GM23338 (cell line): ENCODE data around the gene TRAPPC2B. TPM values are rescaled to one million over a fixed set of nuclear protein-coding genes. Genes with fewer than 3 reads are reported as not detected.
A peak's percentile ranks its signal among the peaks of the same experiment; 100 is the strongest.

Source experiments
- ATAC-seq: fragments of 200-7000 bp; cut with Tn5 transposase; 3 replicates; pipeline ENCODE4 v1.9.1; 2020
- DNase-seq: peaks from one replicate; pipeline ENCODE4 v3.0.0-alpha.2; 2015; ENCODE audit warnings: low spot score
- H2AFZ ChIP-seq: fragments of 200-600 bp; sonication (generic); 2 replicates; pipeline ENCODE4 v1.8.0; 2016; ENCODE audit warnings: antibody characterized with exemption, mild to moderate bottlenecking, moderate library complexity
- H3F3A ChIP-seq: fragments of 200-600 bp; sonication (generic); replicated peaks from 2 replicates; pipeline ENCODE4 v1.8.0; 2017; ENCODE audit warnings: antibody characterized with exemption, mixed run types, low read depth
- H3K27ac ChIP-seq: fragments of 200-600 bp; sonication (generic); 2 replicates; pipeline ENCODE4 v1.6.1; 2016; ENCODE audit warnings: low read depth
- H3K27me3 ChIP-seq: fragments of 200-600 bp; sonication (generic); 2 replicates; pipeline ENCODE4 v1.8.0; 2016; ENCODE audit warnings: mild to moderate bottlenecking, mixed run types, moderate library complexity; ENCODE audit not compliant: insufficient read depth
- H3K36me3 ChIP-seq: fragments of 200-600 bp; sonication (generic); 2 replicates; pipeline ENCODE4 v1.8.0; 2016; ENCODE audit warnings: mild to moderate bottlenecking; ENCODE audit not compliant: insufficient read depth
- H3K4me1 ChIP-seq: fragments of 200-600 bp; sonication (generic); 2 replicates; pipeline ENCODE4 v1.8.0; 2016; ENCODE audit warnings: mild to moderate bottlenecking, moderate library complexity; ENCODE audit not compliant: insufficient read depth
- H3K4me2 ChIP-seq: fragments of 200-600 bp; sonication (generic); 2 replicates; pipeline ENCODE4 v1.7.1; 2017; ENCODE audit warnings: mixed run types
- H3K4me3 ChIP-seq: fragments of 200-600 bp; sonication (generic); 2 replicates; pipeline ENCODE4 v1.6.1; 2016; ENCODE audit warnings: mixed run types
- H3K79me2 ChIP-seq: fragments of 200-600 bp; sonication (generic); replicated peaks from 2 replicates; pipeline ENCODE4 v1.8.0; 2017; ENCODE audit warnings: mild to moderate bottlenecking; ENCODE audit not compliant: insufficient read depth
- H3K9me2 ChIP-seq: fragments of 200-600 bp; sonication (generic); 2 replicates; pipeline ENCODE4 v1.8.0; 2017; ENCODE audit not compliant: insufficient read depth
- H4K20me1 ChIP-seq: fragments of 200-600 bp; sonication (generic); replicated peaks from 2 replicates; pipeline ENCODE4 v1.8.0; 2017; ENCODE audit warnings: mild to moderate bottlenecking; ENCODE audit not compliant: insufficient read depth
- H3K27ac Mint-ChIP-seq: 2 replicates; pipeline ENCODE4 v1.8.0; 2020; ENCODE audit warnings: inconsistent platforms, mild to moderate bottlenecking, moderate library complexity, mixed read lengths
- H3K27me3 Mint-ChIP-seq: 3 replicates; pipeline ENCODE4 v1.8.0; 2022; ENCODE audit warnings: low read depth, mild to moderate bottlenecking, moderate library complexity, mixed read lengths, inconsistent platforms; ENCODE audit not compliant: insufficient read depth, poor library complexity
- H3K36me3 Mint-ChIP-seq: 3 replicates; pipeline ENCODE4 v1.8.0; 2021; ENCODE audit warnings: low read depth, mild to moderate bottlenecking, inconsistent platforms, moderate library complexity, mixed read lengths
- H3K4me1 Mint-ChIP-seq: 3 replicates; pipeline ENCODE4 v1.8.0; 2020; ENCODE audit warnings: mild to moderate bottlenecking, inconsistent platforms, mixed read lengths
- H3K4me3 Mint-ChIP-seq: 3 replicates; pipeline ENCODE4 v1.8.0; 2021; ENCODE audit warnings: moderate library complexity, mild to moderate bottlenecking, inconsistent platforms, mixed read lengths
- H3K9me3 Mint-ChIP-seq: 3 replicates; pipeline ENCODE4 v1.8.0; 2020; ENCODE audit warnings: moderate library complexity, mild to moderate bottlenecking, inconsistent platforms, mixed read lengths
- CREB1 ChIP-seq: fragments of 250-450 bp; sonication (Bioruptor Pico); IDR thresholded peaks from 2 replicates; pipeline ENCODE4 v1.5.0; 2020; ENCODE audit warnings: low read depth, mild to moderate bottlenecking, moderate library complexity
- POLR2AphosphoS5 ChIP-seq: IDR thresholded peaks from 2 replicates; pipeline ENCODE4 v1.6.1; 2016; ENCODE audit warnings: antibody characterized with exemption, low read depth
- ZNF114 ChIP-seq: fragments of 250-450 bp; sonication (Bioruptor Pico); IDR thresholded peaks from 2 replicates; pipeline ENCODE4 v1.5.0; 2020; ENCODE audit warnings: mild to moderate bottlenecking, moderate library complexity
- ZNF331 ChIP-seq: fragments of 250-450 bp; sonication (Bioruptor Pico); IDR thresholded peaks from 2 replicates; pipeline ENCODE4 v1.5.0; 2020; ENCODE audit warnings: low read depth, mild to moderate bottlenecking, moderate library complexity
- polyA plus RNA-seq: library from polyadenylated mRNA; unstranded; fragments of >200 nt; fragmentation: Nextera tagmentation; extraction: Ambion mirVana; gene quantifications from 2 replicates; pipeline ENCODE4 v1.2.1, GENCODE V29; 2016
- total RNA-seq: library from RNA; depleted of rRNA; stranded (reverse); fragments of >200 nt; shearing (Covaris generic); gene quantifications from 2 replicates; pipeline ENCODE4 v1.2.3, GENCODE V29; 2014; rRNA removed
- TF ChIP-seq, protein P1 (sequence below): IDR thresholded peaks from 2 replicates; pipeline ENCODE4 v1.6.1; 2016; ENCODE audit warnings: antibody characterized with exemption

Gene TRAPPC2B
- total and polyA plus RNA-seq, 2 experiments from 2014 or later = 17.1 to 55.2 TPM

GRCh38 chr19:57410877-57411671 lies 47.7 kb downstream of the TRAPPC2B start, which contains the start of gene ZNF17:
TSS of gene ZNF17 (plus strand) at chr19:57411161. CDS start at chr19:57413616, 2,455 bp downstream.
- Histone ChIP-seq H3K27ac (no peak within 1 kb of the TSS), H3K36me3 (no peaks in the 10 kb centered on the region), H3K27me3 (no peaks in the 10 kb centered on the region), H3F3A (no peaks in the 10 kb centered on the region), H2AFZ (peak within 1 kb of the TSS; percentile 91), H3K4me1 (0 out of 2 replicates have a peak, but pooled peaks cover 5% of the 10 kb centered on the region), H3K79me2 (peaks cover 31% of the 10 kb centered on the region), H3K4me3 (peak within 1 kb of the TSS; percentile 93), H3K9me2 (no peaks in the 10 kb centered on the region), H4K20me1 (no peaks in the 10 kb centered on the region), H3K4me2 (peak within 1 kb of the TSS; percentile 98)
- H3K27ac Mint-ChIP-seq = peak within 1 kb of the TSS; percentile 85
- ATAC-seq = peak; percentile 98
- peaks cover 11% of the 10 kb centered on the region for H3K27me3 Mint-ChIP-seq
- H3K4me3 Mint-ChIP-seq = peak within 1 kb of the TSS; percentile 93
- peaks cover 2% of the 10 kb centered on the region; the same call in 1 of the 3 replicates for H3K36me3 Mint-ChIP-seq
- no peaks in the 10 kb centered on the region; the same call in 2 of the 3 replicates for H3K9me3 Mint-ChIP-seq
- peak; percentile 99 for DNase-seq
- H3K4me1 Mint-ChIP-seq = peaks cover 6% of the 10 kb centered on the region
- peak; percentile 83 for TF ChIP-seq CREB1 (CRISPR knock-in tag)
- TF ChIP-seq ZNF331 = no peak
- TF ChIP-seq, protein P1, sequence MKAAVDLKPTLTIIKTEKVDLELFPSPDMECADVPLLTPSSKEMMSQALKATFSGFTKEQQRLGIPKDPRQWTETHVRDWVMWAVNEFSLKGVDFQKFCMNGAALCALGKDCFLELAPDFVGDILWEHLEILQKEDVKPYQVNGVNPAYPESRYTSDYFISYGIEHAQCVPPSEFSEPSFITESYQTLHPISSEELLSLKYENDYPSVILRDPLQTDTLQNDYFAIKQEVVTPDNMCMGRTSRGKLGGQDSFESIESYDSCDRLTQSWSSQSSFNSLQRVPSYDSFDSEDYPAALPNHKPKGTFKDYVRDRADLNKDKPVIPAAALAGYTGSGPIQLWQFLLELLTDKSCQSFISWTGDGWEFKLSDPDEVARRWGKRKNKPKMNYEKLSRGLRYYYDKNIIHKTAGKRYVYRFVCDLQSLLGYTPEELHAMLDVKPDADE = peak; percentile 93
- TF ChIP-seq POLR2AphosphoS5 = peak; percentile 55; the same call in 1 of the 2 replicates
- no peak for TF ChIP-seq ZNF114 (CRISPR knock-in tag)

Other genes starting within 250 kb of the TRAPPC2B start
- gene USP29, start 243.6 kb upstream of the TRAPPC2B start, total RNA-seq = not detected in 2 replicates
- gene USP29, start 243.6 kb upstream of the TRAPPC2B start, polyA plus RNA-seq = not detected in 2 replicates
- not detected in 2 replicates for gene ZIM3, start 218.3 kb upstream of the TRAPPC2B start, total RNA-seq
- not detected in 2 replicates for gene ZIM3, start 218.3 kb upstream of the TRAPPC2B start, polyA plus RNA-seq
- not detected in 2 replicates for gene DUXA, start 196.1 kb upstream of the TRAPPC2B start, total RNA-seq
- not detected in 2 replicates for gene DUXA, start 196.1 kb upstream of the TRAPPC2B start, polyA plus RNA-seq
- gene ZNF264, start 172.1 kb upstream of the TRAPPC2B start, total RNA-seq = 15.5 and 25.9 TPM in 2 replicates
- gene ZNF264, start 172.1 kb upstream of the TRAPPC2B start, polyA plus RNA-seq = 3.4 and 4.0 TPM in 2 replicates
- 2.4 and 6.7 TPM in 2 replicates for gene AURKC, start 132.5 kb upstream of the TRAPPC2B start, total RNA-seq
- gene AURKC, start 132.5 kb upstream of the TRAPPC2B start, polyA plus RNA-seq = 3.2 and 4.9 TPM in 2 replicates
- 18.5 and 19.0 TPM in 2 replicates for gene ZNF805, start 122.9 kb upstream of the TRAPPC2B start, total RNA-seq
- gene ZNF805, start 122.9 kb upstream of the TRAPPC2B start, polyA plus RNA-seq = 1.3 and 1.7 TPM in 2 replicates
- gene ZNF460, start 83.1 kb upstream of the TRAPPC2B start, total RNA-seq = 79.6 and 81.7 TPM in 2 replicates
- gene ZNF460, start 83.1 kb upstream of the TRAPPC2B start, polyA plus RNA-seq = 3.0 and 3.4 TPM in 2 replicates
- 10.3 and 12.6 TPM in 2 replicates for gene ZNF543, start 43.1 kb upstream of the TRAPPC2B start, total RNA-seq
- gene ZNF543, start 43.1 kb upstream of the TRAPPC2B start, polyA plus RNA-seq = 2.4 and 3.1 TPM in 2 replicates
- 10.1 and 12.4 TPM in 2 replicates for gene ZNF304, start 12.3 kb upstream of the TRAPPC2B start, total RNA-seq
- gene ZNF304, start 12.3 kb upstream of the TRAPPC2B start, polyA plus RNA-seq = 2.7 and 3.5 TPM in 2 replicates
- gene ZNF547, start within 50 bp of the TRAPPC2B start, total RNA-seq = 4.9 and 5.1 TPM in 2 replicates
- gene ZNF547, start within 50 bp of the TRAPPC2B start, polyA plus RNA-seq = 0.71 and 1.1 TPM in 2 replicates
- gene ZNF548, start 26.3 kb downstream of the TRAPPC2B start, total RNA-seq = 7.4 and 9.8 TPM in 2 replicates
- 1.9 and 2.4 TPM in 2 replicates for gene ZNF548, start 26.3 kb downstream of the TRAPPC2B start, polyA plus RNA-seq
- 10.7 and 15.0 TPM in 2 replicates for gene ZNF17, start 47.6 kb downstream of the TRAPPC2B start, total RNA-seq
- 1.1 and 2.6 TPM in 2 replicates for gene ZNF17, start 47.6 kb downstream of the TRAPPC2B start, polyA plus RNA-seq
- 19.5 and 26.4 TPM in 2 replicates for gene ZNF749, start 71.8 kb downstream of the TRAPPC2B start, total RNA-seq
- gene ZNF749, start 71.8 kb downstream of the TRAPPC2B start, polyA plus RNA-seq = 30.1 and 30.9 TPM in 2 replicates
- gene VN1R1, start 93.6 kb downstream of the TRAPPC2B start, total RNA-seq = 1.5 and 2.7 TPM in 2 replicates
- gene VN1R1, start 93.6 kb downstream of the TRAPPC2B start, polyA plus RNA-seq = 0.54 and 1.2 TPM in 2 replicates
- gene ZNF772, start 114.0 kb downstream of the TRAPPC2B start, total RNA-seq = 27.7 and 28.0 TPM in 2 replicates
- 2.5 and 3.5 TPM in 2 replicates for gene ZNF772, start 114.0 kb downstream of the TRAPPC2B start, polyA plus RNA-seq
- gene ZNF419, start 124.2 kb downstream of the TRAPPC2B start, total RNA-seq = 11.0 and 22.4 TPM in 2 replicates
- 4.7 and 5.4 TPM in 2 replicates for gene ZNF419, start 124.2 kb downstream of the TRAPPC2B start, polyA plus RNA-seq
- gene ZNF773, start 136.4 kb downstream of the TRAPPC2B start, total RNA-seq = 3.8 and 12.9 TPM in 2 replicates
- 4.1 and 4.2 TPM in 2 replicates for gene ZNF773, start 136.4 kb downstream of the TRAPPC2B start, polyA plus RNA-seq
- 10.2 and 11.6 TPM in 2 replicates for gene ZNF549, start 163.8 kb downstream of the TRAPPC2B start, total RNA-seq
- 3.5 and 4.3 TPM in 2 replicates for gene ZNF549, start 163.8 kb downstream of the TRAPPC2B start, polyA plus RNA-seq
- 13.1 and 14.7 TPM in 2 replicates for gene ZNF550, start 196.3 kb downstream of the TRAPPC2B start, total RNA-seq
- 4.6 and 5.7 TPM in 2 replicates for gene ZNF550, start 196.3 kb downstream of the TRAPPC2B start, polyA plus RNA-seq
- 8.6 and 11.9 TPM in 2 replicates for gene ZNF416, start 215.4 kb downstream of the TRAPPC2B start, total RNA-seq
- 3.3 and 4.3 TPM in 2 replicates for gene ZNF416, start 215.4 kb downstream of the TRAPPC2B start, polyA plus RNA-seq
- 33.9 and 40.5 TPM in 2 replicates for gene ZIK1, start 220.6 kb downstream of the TRAPPC2B start, total RNA-seq
- 7.7 and 10.3 TPM in 2 replicates for gene ZIK1, start 220.6 kb downstream of the TRAPPC2B start, polyA plus RNA-seq
- 8.4 and 11.2 TPM in 2 replicates for gene ZNF530, start 236.3 kb downstream of the TRAPPC2B start, total RNA-seq
- gene ZNF530, start 236.3 kb downstream of the TRAPPC2B start, polyA plus RNA-seq = 3.3 and 4.4 TPM in 2 replicates